GM12878 (cell line): ENCODE measurements around the gene MCM8. TPM values are rescaled to one million over a fixed set of nuclear protein-coding genes. Genes with fewer than 3 reads are reported as not detected.

Source experiments
- ATAC-seq: fragments of 200-7000 bp; cut with Tn5 transposase; 3 replicates; pipeline ENCODE4 v1.9.1; 2020; ENCODE audit warnings: mild to moderate bottlenecking, moderate library complexity
- BruUV-seq: library from RNA; stranded (reverse); fragments of 400-500 nt; replicated peaks from 2 replicates; lab custom pipeline; 2021; lab: Mats Ljungman, UMichigan
- CTCF ChIA-PET: fragments of 300-600 bp; sonication (Branson Sonifier 250); formaldehyde crosslinking; extraction: SDS; loops from one replicate; lab custom pipeline; 2021; ENCODE audit warnings: inconsistent platforms; lab: Yijun Ruan, JAX
- POLR2A ChIA-PET: fragments of 350-600 bp; formaldehyde crosslinking; extraction: SDS; loops from one replicate; lab custom pipeline; 2021; ENCODE audit warnings: inconsistent platforms; lab: Charles Lee
- RAD21 ChIA-PET: fragments of 300-600 bp; sonication (Branson Sonifier 250); formaldehyde crosslinking; loops from one replicate; lab custom pipeline; 2023; ENCODE audit warnings: antibody characterized with exemption; ENCODE audit not compliant: unreplicated experiment; lab: Charles Lee
- SMC1A ChIA-PET: fragments of 300-600 bp; sonication (Branson Sonifier 250); formaldehyde crosslinking; loops from one replicate; lab custom pipeline; 2023; ENCODE audit not compliant: unreplicated experiment, uncharacterized antibody; lab: Charles Lee
- DNase-seq: peaks from one replicate; pipeline ENCODE4 v3.0.0-alpha.2; 2011; ENCODE audit warnings: low read depth, low spot score
- FAIRE-seq: peaks from 3 replicates; lab custom pipeline; 2011; peaks lifted over from hg19 to GRCh38; lab: Jason Lieb, UNC
- H2AFZ ChIP-seq: 2 replicates; pipeline ENCODE4 v1.6.0; 2011; ENCODE audit warnings: low read depth, low read length, control low read depth; ENCODE audit not compliant: control insufficient read depth
- H3K27ac ChIP-seq: 2 replicates; pipeline ENCODE4 v1.5.1; 2011; ENCODE audit warnings: control low read depth; ENCODE audit not compliant: control insufficient read depth, insufficient read depth
- H3K27me3 ChIP-seq, 2 experiments: replicated peaks in 1 of 2; 2 replicates each; pipeline versions ENCODE4 v1.6.0 to v1.6.1; 2011; ENCODE audit warnings: low read length in 1 of 2; ENCODE audit not compliant: control insufficient read depth in 2 of 2, insufficient read depth in 2 of 2
- H3K36me3 ChIP-seq, 2 experiments: 2 replicates each; pipeline ENCODE4 v1.5.1; 2011; ENCODE audit warnings: low read length in 1 of 2; ENCODE audit not compliant: control insufficient read depth in 2 of 2, insufficient read depth in 2 of 2
- H3K4me1 ChIP-seq: 2 replicates; pipeline ENCODE4 v1.6.1; 2011; ENCODE audit warnings: mild to moderate bottlenecking, low read length, moderate library complexity, mixed read lengths; ENCODE audit not compliant: control insufficient read depth, insufficient read depth
- H3K4me2 ChIP-seq: 2 replicates; pipeline ENCODE4 v1.6.0; 2011; ENCODE audit warnings: control low read depth; ENCODE audit not compliant: control insufficient read depth, insufficient read depth
- H3K4me3 ChIP-seq: fragments of 200-600 bp; sonication (generic); 2 replicates; pipeline ENCODE4 v1.5.1; 2016
- H3K79me2 ChIP-seq: 2 replicates; pipeline ENCODE4 v1.6.0; 2011; ENCODE audit warnings: low read length; ENCODE audit not compliant: control insufficient read depth, insufficient read depth
- H3K9ac ChIP-seq: 2 replicates; pipeline ENCODE4 v1.8.0; 2011; ENCODE audit warnings: low read length, control low read depth, mixed read lengths; ENCODE audit not compliant: control insufficient read depth, insufficient read depth
- H3K9me3 ChIP-seq: replicated peaks from 3 replicates; pipeline ENCODE4 v1.5.1; 2011; ENCODE audit warnings: mild to moderate bottlenecking, low read length; ENCODE audit not compliant: control insufficient read depth, insufficient read depth
- H4K20me1 ChIP-seq: 2 replicates; pipeline ENCODE4 v1.6.0; 2011; ENCODE audit not compliant: control insufficient read depth, insufficient read depth
- CHD2 ChIP-seq: IDR thresholded peaks from 2 replicates; pipeline ENCODE4 v1.6.1; 2011; ENCODE audit warnings: low read depth, low read length, improper control_type of control experiment, borderline replicate concordance
- CREM ChIP-seq: IDR thresholded peaks from 2 replicates; pipeline ENCODE4 v1.6.1; 2014; ENCODE audit warnings: antibody characterized with exemption, low read depth
- JUNB ChIP-seq: IDR thresholded peaks from 2 replicates; pipeline ENCODE4 v1.6.1; 2016; ENCODE audit warnings: antibody characterized with exemption, mild to moderate bottlenecking
- MEF2A ChIP-seq: IDR thresholded peaks from 2 replicates; pipeline ENCODE4 v1.6.1; 2011; ENCODE audit warnings: low read depth, mild to moderate bottlenecking, low read length, moderate library complexity; ENCODE audit not compliant: insufficient read depth
- NBN ChIP-seq: fragments of 450-650 bp; IDR thresholded peaks from 2 replicates; pipeline ENCODE4 v1.6.1; 2016
- POLR2A ChIP-seq: IDR thresholded peaks from 2 replicates; pipeline ENCODE4 v1.6.1; 2011; ENCODE audit warnings: low read depth, mild to moderate bottlenecking, low read length
- POLR2AphosphoS5 ChIP-seq: IDR thresholded peaks from 2 replicates; pipeline ENCODE4 v1.6.1; 2011; ENCODE audit warnings: mild to moderate bottlenecking, low read length, inconsistent platforms
- SIN3A ChIP-seq: IDR thresholded peaks from 2 replicates; pipeline ENCODE4 v1.6.1; 2012; ENCODE audit warnings: low read depth, low read length, improper control_type of control experiment
- YY1 ChIP-seq: IDR thresholded peaks from 2 replicates; pipeline ENCODE4 v1.6.1; 2011; ENCODE audit warnings: low read depth, mild to moderate bottlenecking, low read length
- ZNF207 ChIP-seq: fragments of 450-650 bp; IDR thresholded peaks from 2 replicates; pipeline ENCODE4 v1.6.1; 2014; ENCODE audit warnings: antibody characterized with exemption, mild to moderate bottlenecking, borderline replicate concordance
- WGBS: methylation state at CpG from one replicate; pipeline ENCODE4 v1.1.6; 2016; ENCODE audit warnings: low lambda C conversion rate; ENCODE audit not compliant: insufficient replicate concordance, insufficient coverage; ENCODE audit errors: missing lambda C conversion rate; 5-methylcytosine and 5-hydroxymethylcytosine counted together
- in situ Hi-C: fragments of 300-500 bp; cut with MboI; formaldehyde crosslinking; loops from 9 replicates; pipeline ENCODE4 v1.14.3; 2018; ENCODE audit warnings: mixed read lengths
- intact Hi-C: fragments of 100-400 bp; cut with micrococcal nuclease; formaldehyde crosslinking; loops from one replicate; pipeline ENCODE4 v1.14.2; 2022; ENCODE audit not compliant: unreplicated experiment
- polyA plus RNA-seq, 11 experiments: library from polyadenylated mRNA; depleted of rRNA in 4 of 11; unstranded in 6 of 11; stranded (reverse) in 5 of 11; fragments of >200 nt; fragmentation: Nextera tagmentation in 4 of 11; fragmentation: Illumina TruSeq in 1 of 11; extraction: Ambion mirVana in 4 of 11; extraction: Trizol in 1 of 11; gene quantifications; 1 replicate in 1 of 11; 2 replicates in 10 of 11; pipeline versions ENCODE4 v1.2.1 to v1.2.3, GENCODE V29; 2011 to 2016; ENCODE audit warnings: inconsistent platforms in 2 of 11, missing spikeins in 2 of 11, low read depth in 1 of 11
- total RNA-seq, 4 experiments: library from RNA; depleted of rRNA in 3 of 4; stranded (reverse); fragments of >200 nt in 3 of 4; fragmentation: Illumina TruSeq in 1 of 4; extraction: Trizol in 1 of 4; gene quantifications; 2 replicates each; pipeline versions ENCODE4 v1.2.1 to v1.2.3, GENCODE V29; 2013 to 2021
- TF ChIP-seq, protein P1 (sequence below): IDR thresholded peaks from 2 replicates; pipeline ENCODE4 v1.6.1; 2011; ENCODE audit warnings: low read depth, mild to moderate bottlenecking, low read length, moderate library complexity, borderline replicate concordance; ENCODE audit errors: extremely low read depth
- TF ChIP-seq, protein P2 (sequence below): fragments of 450-650 bp; IDR thresholded peaks from 2 replicates; pipeline ENCODE4 v1.6.1; 2017; ENCODE audit warnings: mild to moderate bottlenecking
- TF ChIP-seq, protein P3 (sequence below): fragments of 450-650 bp; conservative IDR thresholded peaks from 2 replicates; pipeline ENCODE4 v1.6.1; 2017; ENCODE audit warnings: mild to moderate bottlenecking, moderate library complexity

Gene MCM8
- total and polyA plus RNA-seq, 10 of the 15 experiments (the other 5 are each of a cell fraction or from before 2014, with no cell fraction given): 3.2 to 28.2 (median 16.0) TPM

DNA sequence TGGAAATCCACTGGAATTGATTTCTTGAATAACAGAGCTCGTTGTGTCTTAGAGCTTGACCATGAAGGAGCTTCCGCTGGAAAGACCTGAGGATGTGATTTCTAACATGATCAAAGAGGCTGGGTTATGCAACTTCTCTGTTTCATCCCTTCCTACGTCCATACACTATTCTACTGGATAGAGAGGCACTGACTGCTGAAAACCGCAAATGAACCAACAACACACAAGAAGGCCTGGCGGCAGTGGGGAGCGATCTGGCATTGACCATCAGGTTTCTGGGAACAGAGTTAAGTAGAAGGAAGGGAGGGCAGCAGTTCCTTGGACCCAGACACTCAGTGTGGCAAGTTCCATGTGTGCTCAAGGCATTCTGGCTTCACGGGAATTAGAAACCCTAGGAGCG, 90.1 kb downstream of the MCM8 start:
- intact Hi-C loops: no loop called here
- H3K9ac ChIP-seq: no peak overlapping the region
- no peaks in the 10 kb centered on the region for H3K9me3 ChIP-seq
- no peak overlapping the region for H3K27ac ChIP-seq
- ChIA-PET SMC1A (interaction anchor here (0.7 kb wide), 1 partner anchor 85 kb away, joined by 3 read pairs; no protein-coding TSS in a partner anchor), RAD21 (no interaction called here), CTCF (no interaction called here), POLR2A (interaction anchor here (0.6 to 0.8 kb wide), 2 partner anchors 16 to 167 kb away, joined by 4 to 5 read pairs; no protein-coding TSS in a partner anchor)
- no peaks in the 10 kb centered on the region for H3K79me2 ChIP-seq
- 99% methylated on average over 8 of the region's 8 CpGs for WGBS
- no peaks in the 10 kb centered on the region for H3K27me3 ChIP-seq
- no peak for ATAC-seq
- no peak overlapping the region for H3K4me2 ChIP-seq
- TF ChIP-seq YY1 (no peak), POLR2AphosphoS5 (no peak), ZNF207 (no peak)
- H4K20me1 ChIP-seq: no peaks in the 10 kb centered on the region
- no TSS peak for BruUV-seq
- H3K4me3 ChIP-seq: no peak overlapping the region
- H2AFZ ChIP-seq: no peak overlapping the region
- in situ Hi-C loops: no loop called here
- H3K36me3 ChIP-seq: peaks cover 11 to 22% of the 10 kb centered on the region in 2 experiments
- FAIRE-seq: no peak
- DNase-seq: no peak
- no peaks in the 10 kb centered on the region for H3K4me1 ChIP-seq

DNA sequence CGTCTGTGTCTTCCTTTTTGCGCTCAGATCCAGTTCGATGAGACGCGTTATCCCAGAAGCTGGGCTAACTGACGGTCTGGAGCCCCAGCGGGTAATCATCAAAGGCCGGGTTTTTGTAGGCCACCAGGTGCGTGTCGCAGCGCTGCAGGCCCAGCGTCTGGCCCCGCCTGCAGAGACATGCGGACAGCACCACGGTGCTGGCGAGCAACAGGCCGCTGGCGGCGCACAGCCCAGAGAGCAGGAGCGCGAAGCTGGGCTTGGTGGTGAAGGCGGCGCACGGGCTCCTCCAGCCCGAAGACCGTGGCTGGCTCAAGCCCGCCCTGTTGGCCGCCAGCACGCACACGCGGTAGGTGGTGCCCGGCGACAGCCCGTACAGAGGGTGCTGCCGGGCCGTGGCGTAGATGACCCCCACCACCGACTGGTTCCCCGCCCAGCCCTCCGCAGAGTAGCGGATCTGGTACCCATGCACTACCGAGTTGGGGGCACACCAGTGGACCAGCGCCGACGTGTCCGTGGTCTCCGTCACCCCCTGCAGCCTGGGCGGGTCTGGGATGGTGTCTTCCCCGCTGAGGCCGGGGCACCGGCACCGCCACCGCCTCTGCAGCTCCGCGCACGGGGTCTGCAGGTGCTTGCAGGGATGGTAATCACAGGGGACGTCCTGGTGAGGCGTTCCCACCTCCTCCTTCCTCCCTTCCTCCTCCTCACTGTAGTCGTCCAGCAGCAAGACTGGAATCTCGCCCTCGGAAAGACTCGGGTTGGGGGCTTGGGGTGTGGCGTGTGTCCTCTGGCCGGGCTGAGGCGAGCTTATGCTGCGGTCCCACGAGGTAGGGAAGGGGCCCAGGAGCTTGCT, 90.7 kb downstream of the MCM8 start:
- FAIRE-seq: no peak
- no peak overlapping the region for H3K4me3 ChIP-seq
- ChIA-PET SMC1A (interaction anchor here (1.3 kb wide), 1 partner anchor 34 kb away, joined by 3 read pairs; no protein-coding TSS in a partner anchor), POLR2A (interaction anchor here (0.8 kb wide), 1 partner anchor 15 kb away, joined by 5 read pairs; no protein-coding TSS in a partner anchor), RAD21 (no interaction called here), CTCF (no interaction called here)
- no peaks in the 10 kb centered on the region for H4K20me1 ChIP-seq
- no peak overlapping the region for H2AFZ ChIP-seq
- H3K9ac ChIP-seq: no peak overlapping the region
- intact Hi-C loops: no loop called here
- H3K4me1 ChIP-seq: no peaks in the 10 kb centered on the region
- no peak for ATAC-seq
- H3K9me3 ChIP-seq: no peaks in the 10 kb centered on the region
- 99% methylated on average over 58 of the region's 67 CpGs for WGBS
- BruUV-seq: no TSS peak
- H3K4me2 ChIP-seq: no peak overlapping the region
- DNase-seq: no peak
- H3K79me2 ChIP-seq: no peaks in the 10 kb centered on the region
- in situ Hi-C loops: no loop called here
- no peak overlapping the region for H3K27ac ChIP-seq
- no peaks in the 10 kb centered on the region for H3K27me3 ChIP-seq
- peaks cover 11 to 21% of the 10 kb centered on the region in 2 experiments for H3K36me3 ChIP-seq
- TF ChIP-seq JUNB (no peak), MEF2A (no peak), NBN (no peak), POLR2A (no peak; the same call in 1 of the 2 replicates), CREM (no peak), CHD2 (no peak), SIN3A (no peak)
- TF ChIP-seq, protein P1, sequence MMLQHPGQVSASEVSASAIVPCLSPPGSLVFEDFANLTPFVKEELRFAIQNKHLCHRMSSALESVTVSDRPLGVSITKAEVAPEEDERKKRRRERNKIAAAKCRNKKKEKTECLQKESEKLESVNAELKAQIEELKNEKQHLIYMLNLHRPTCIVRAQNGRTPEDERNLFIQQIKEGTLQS: no peak
- TF ChIP-seq, protein P2, sequence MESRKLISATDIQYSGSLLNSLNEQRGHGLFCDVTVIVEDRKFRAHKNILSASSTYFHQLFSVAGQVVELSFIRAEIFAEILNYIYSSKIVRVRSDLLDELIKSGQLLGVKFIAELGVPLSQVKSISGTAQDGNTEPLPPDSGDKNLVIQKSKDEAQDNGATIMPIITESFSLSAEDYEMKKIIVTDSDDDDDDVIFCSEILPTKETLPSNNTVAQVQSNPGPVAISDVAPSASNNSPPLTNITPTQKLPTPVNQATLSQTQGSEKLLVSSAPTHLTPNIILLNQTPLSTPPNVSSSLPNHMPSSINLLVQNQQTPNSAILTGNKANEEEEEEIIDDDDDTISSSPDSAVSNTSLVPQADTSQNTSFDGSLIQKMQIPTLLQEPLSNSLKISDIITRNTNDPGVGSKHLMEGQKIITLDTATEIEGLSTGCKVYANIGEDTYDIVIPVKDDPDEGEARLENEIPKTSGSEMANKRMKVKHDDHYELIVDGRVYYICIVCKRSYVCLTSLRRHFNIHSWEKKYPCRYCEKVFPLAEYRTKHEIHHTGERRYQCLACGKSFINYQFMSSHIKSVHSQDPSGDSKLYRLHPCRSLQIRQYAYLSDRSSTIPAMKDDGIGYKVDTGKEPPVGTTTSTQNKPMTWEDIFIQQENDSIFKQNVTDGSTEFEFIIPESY: no peak
- TF ChIP-seq, protein P3, sequence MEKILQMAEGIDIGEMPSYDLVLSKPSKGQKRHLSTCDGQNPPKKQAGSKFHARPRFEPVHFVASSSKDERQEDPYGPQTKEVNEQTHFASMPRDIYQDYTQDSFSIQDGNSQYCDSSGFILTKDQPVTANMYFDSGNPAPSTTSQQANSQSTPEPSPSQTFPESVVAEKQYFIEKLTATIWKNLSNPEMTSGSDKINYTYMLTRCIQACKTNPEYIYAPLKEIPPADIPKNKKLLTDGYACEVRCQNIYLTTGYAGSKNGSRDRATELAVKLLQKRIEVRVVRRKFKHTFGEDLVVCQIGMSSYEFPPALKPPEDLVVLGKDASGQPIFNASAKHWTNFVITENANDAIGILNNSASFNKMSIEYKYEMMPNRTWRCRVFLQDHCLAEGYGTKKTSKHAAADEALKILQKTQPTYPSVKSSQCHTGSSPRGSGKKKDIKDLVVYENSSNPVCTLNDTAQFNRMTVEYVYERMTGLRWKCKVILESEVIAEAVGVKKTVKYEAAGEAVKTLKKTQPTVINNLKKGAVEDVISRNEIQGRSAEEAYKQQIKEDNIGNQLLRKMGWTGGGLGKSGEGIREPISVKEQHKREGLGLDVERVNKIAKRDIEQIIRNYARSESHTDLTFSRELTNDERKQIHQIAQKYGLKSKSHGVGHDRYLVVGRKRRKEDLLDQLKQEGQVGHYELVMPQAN: no peak
